ENCODE measurements around the gene FKBP5.
A peak's percentile ranks its signal among the peaks of the same experiment; 100 is the strongest.
"Not testable (repeated sequence)": the region's sequence is repeated elsewhere in the genome, so short reads cannot be mapped to it uniquely, and the experiment has no call there.

Gene FKBP5

DNA sequence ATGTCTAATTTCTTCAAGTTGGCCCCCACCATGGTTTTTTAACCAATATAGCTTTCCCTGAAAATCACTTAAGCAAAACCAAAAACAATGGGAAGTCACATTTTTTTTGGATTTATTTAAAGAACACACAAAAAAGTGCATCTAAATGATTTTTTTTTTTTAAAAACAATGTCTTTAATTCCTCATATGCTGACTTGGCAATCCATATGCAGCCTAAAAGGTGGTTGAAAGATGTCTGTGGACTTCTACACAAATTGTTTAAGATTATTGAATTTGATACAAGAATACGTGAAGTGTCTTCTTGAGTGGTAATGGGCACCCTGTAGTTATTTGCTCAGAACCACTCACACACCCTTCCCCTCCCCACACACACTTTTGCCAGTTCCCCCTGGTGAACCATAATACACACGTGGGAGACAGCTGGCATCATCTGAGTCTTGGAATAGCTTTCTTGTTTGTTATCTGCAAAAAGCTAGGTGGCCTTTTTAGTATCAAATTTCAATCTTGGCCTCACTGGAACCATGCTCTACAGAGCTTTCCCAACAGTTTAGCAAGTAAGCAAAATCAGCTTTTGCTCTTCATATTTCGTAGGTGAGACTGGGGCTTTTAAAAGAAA is 115.1 kb downstream of the FKBP5 start:
- no peak overlapping the region for H3K4me2 ChIP-seq (ENCODE audit: insufficient read depth, low read length)
- ATAC-seq (ENCODE audit: insufficient read depth, low read depth) (no peak), DNase-seq (no peak)
- no peaks in the 10 kb centered on the region for H3K4me1 ChIP-seq (ENCODE audit: insufficient read depth, low read length)
- no peaks in the 10 kb centered on the region for H4K20me1 ChIP-seq (ENCODE audit: insufficient read depth, low read length)
- no peak overlapping the region for H3K27ac ChIP-seq (ENCODE audit: low read length)
- TF ChIP-seq, protein P1, sequence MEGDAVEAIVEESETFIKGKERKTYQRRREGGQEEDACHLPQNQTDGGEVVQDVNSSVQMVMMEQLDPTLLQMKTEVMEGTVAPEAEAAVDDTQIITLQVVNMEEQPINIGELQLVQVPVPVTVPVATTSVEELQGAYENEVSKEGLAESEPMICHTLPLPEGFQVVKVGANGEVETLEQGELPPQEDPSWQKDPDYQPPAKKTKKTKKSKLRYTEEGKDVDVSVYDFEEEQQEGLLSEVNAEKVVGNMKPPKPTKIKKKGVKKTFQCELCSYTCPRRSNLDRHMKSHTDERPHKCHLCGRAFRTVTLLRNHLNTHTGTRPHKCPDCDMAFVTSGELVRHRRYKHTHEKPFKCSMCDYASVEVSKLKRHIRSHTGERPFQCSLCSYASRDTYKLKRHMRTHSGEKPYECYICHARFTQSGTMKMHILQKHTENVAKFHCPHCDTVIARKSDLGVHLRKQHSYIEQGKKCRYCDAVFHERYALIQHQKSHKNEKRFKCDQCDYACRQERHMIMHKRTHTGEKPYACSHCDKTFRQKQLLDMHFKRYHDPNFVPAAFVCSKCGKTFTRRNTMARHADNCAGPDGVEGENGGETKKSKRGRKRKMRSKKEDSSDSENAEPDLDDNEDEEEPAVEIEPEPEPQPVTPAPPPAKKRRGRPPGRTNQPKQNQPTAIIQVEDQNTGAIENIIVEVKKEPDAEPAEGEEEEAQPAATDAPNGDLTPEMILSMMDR (IDR thresholded peaks at IDR 0.05; ENCODE audit: borderline replicate concordance, extremely low read depth, low read length, poor library complexity, severe bottlenecking): no peak
- TF ChIP-seq EZH2 (IDR thresholded peaks at IDR 0.05; ENCODE audit: borderline replicate concordance, low read depth, low read length, severe bottlenecking): no peak
- no peaks in the 10 kb centered on the region for H3K9me3 ChIP-seq (ENCODE audit: insufficient read depth, low read length, severe bottlenecking)
- no peak overlapping the region for H2AFZ ChIP-seq (ENCODE audit: low read depth, low read length)
- no peak overlapping the region for H3K9ac ChIP-seq (ENCODE audit: low read depth, low read length)
- H3K27me3 ChIP-seq (ENCODE audit: insufficient read depth, low read length, poor library complexity): peaks cover 30% of the 10 kb centered on the region
- no peaks in the 10 kb centered on the region for H3K79me2 ChIP-seq (ENCODE audit: insufficient read depth, low read length)
- no peak overlapping the region for H3K4me3 ChIP-seq (ENCODE audit: low read depth in 1 of 2, low read length in 2 of 2)
- H3K36me3 ChIP-seq (ENCODE audit: insufficient read depth, low read length): no peaks in the 10 kb centered on the region

DNA sequence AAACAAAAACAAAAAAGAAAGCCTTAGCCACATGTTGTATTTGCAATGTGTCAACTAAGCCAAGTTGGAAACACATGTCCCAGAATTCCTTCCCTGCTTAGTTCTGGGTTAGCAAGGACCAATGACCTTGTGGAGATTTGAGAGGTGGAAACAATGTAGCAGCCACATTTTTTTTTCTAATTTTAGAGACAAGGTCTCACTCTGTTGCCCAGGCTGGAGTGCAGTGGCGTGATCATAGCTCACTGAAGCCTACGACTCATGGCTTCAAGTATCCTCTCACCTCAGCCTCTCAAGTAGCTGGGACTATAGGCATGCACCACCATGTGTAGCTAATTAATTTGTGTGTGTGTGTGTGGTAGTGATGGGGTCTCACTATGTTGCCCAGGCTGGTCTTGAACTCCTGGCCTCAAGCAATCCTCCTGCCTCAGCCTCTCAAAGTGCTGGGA is 117.8 kb downstream of the FKBP5 start:
- not testable (repeated sequence) for H2AFZ ChIP-seq (ENCODE audit: low read depth, low read length); H3K27ac ChIP-seq (ENCODE audit: low read length); H3K79me2 ChIP-seq (ENCODE audit: insufficient read depth, low read length); H3K36me3 ChIP-seq (ENCODE audit: insufficient read depth, low read length); ATAC-seq (ENCODE audit: insufficient read depth, low read depth); H3K4me1 ChIP-seq (ENCODE audit: insufficient read depth, low read length); H3K4me3 ChIP-seq (ENCODE audit: low read depth in 1 of 2, low read length in 2 of 2); H3K4me2 ChIP-seq (ENCODE audit: insufficient read depth, low read length); DNase-seq; H3K9ac ChIP-seq (ENCODE audit: low read depth, low read length); H4K20me1 ChIP-seq (ENCODE audit: insufficient read depth, low read length); H3K9me3 ChIP-seq (ENCODE audit: insufficient read depth, low read length, severe bottlenecking)
- peaks cover 23% of the 10 kb centered on the region for H3K27me3 ChIP-seq (ENCODE audit: insufficient read depth, low read length, poor library complexity)

DNA sequence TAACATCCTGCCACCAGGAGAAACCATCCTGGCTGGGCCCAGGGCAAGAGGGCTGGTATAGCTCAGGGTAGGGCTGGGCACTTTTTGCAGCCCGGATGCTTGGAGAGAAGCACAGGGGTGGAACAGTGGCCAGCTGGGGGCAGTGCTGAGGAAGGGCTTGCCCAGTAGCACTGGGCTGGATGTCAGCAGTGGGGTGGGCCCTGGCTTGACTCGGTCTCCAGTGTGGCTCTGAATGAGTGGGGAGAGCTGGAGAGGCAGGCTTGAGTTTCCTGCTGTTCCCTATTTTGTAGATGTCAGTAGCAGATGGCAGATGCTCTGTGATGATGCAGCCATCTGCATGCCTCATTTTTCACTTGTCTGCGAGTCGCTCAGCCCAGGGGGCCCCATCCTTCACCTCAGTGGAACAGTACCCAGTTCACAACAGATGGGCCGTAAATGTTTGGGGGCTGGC is 119.7 kb downstream of the FKBP5 start:
- H3K4me1 ChIP-seq (ENCODE audit: insufficient read depth, low read length): no peaks in the 10 kb centered on the region
- ATAC-seq (ENCODE audit: insufficient read depth, low read depth) (peak; percentile 60; the same call in 2 of the 3 replicates), DNase-seq (peak; percentile 16)
- H3K9me3 ChIP-seq (ENCODE audit: insufficient read depth, low read length, severe bottlenecking): no peaks in the 10 kb centered on the region
- no peak overlapping the region for H3K4me2 ChIP-seq (ENCODE audit: insufficient read depth, low read length)
- H3K36me3 ChIP-seq (ENCODE audit: insufficient read depth, low read length): no peaks in the 10 kb centered on the region
- no peak overlapping the region for H3K27ac ChIP-seq (ENCODE audit: low read length)
- no peak overlapping the region for H3K4me3 ChIP-seq (ENCODE audit: low read depth in 1 of 2, low read length in 2 of 2)
- H4K20me1 ChIP-seq (ENCODE audit: insufficient read depth, low read length): no peaks in the 10 kb centered on the region
- H3K27me3 ChIP-seq (ENCODE audit: insufficient read depth, low read length, poor library complexity): peaks cover 23% of the 10 kb centered on the region
- TF ChIP-seq, protein P1 (IDR thresholded peaks at IDR 0.05; ENCODE audit: borderline replicate concordance, extremely low read depth, low read length, poor library complexity, severe bottlenecking): peak; percentile 47
- no peak for TF ChIP-seq EZH2 (IDR thresholded peaks at IDR 0.05; ENCODE audit: borderline replicate concordance, low read depth, low read length, severe bottlenecking)
- no peak overlapping the region for H2AFZ ChIP-seq (ENCODE audit: low read depth, low read length)
- no peak overlapping the region for H3K9ac ChIP-seq (ENCODE audit: low read depth, low read length)
- no peaks in the 10 kb centered on the region for H3K79me2 ChIP-seq (ENCODE audit: insufficient read depth, low read length)

DNA sequence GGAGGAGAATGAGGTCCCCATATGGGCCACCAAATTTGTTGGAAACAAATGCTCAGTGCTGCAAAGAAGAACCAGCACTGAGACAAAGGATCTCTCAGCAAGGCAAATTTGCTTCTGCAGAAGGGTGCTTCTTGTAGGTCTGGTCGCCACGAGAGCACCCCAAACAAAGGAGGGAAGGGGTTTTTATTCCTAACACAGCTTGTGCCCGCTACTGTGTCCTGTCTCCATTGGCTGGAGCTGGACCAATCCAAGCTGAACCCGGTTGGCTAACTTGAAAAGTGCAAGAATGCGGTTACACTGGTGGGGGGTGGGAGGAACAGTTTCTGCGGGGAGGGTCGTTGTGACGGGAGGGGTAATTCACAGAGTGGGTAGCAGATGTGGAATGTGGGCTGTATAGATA is 121.9 kb downstream of the FKBP5 start:
- H3K9me3 ChIP-seq (ENCODE audit: insufficient read depth, low read length, severe bottlenecking): no peaks in the 10 kb centered on the region
- no peak for TF ChIP-seq EZH2 (IDR thresholded peaks at IDR 0.05; ENCODE audit: borderline replicate concordance, low read depth, low read length, severe bottlenecking)
- TF ChIP-seq, protein P1 (IDR thresholded peaks at IDR 0.05; ENCODE audit: borderline replicate concordance, extremely low read depth, low read length, poor library complexity, severe bottlenecking): no peak
- H3K4me2 ChIP-seq (ENCODE audit: insufficient read depth, low read length): no peak overlapping the region
- H3K9ac ChIP-seq (ENCODE audit: low read depth, low read length): no peak overlapping the region
- ATAC-seq (ENCODE audit: insufficient read depth, low read depth) (no peak), DNase-seq (no peak)
- peaks cover 18% of the 10 kb centered on the region for H3K27me3 ChIP-seq (ENCODE audit: insufficient read depth, low read length, poor library complexity)
- no peak overlapping the region for H3K27ac ChIP-seq (ENCODE audit: low read length)
- no peak overlapping the region for H3K4me3 ChIP-seq (ENCODE audit: low read depth in 1 of 2, low read length in 2 of 2)
- no peak overlapping the region for H2AFZ ChIP-seq (ENCODE audit: low read depth, low read length)
- H3K4me1 ChIP-seq (ENCODE audit: insufficient read depth, low read length): no peaks in the 10 kb centered on the region
- H3K79me2 ChIP-seq (ENCODE audit: insufficient read depth, low read length): no peaks in the 10 kb centered on the region
- no peaks in the 10 kb centered on the region for H4K20me1 ChIP-seq (ENCODE audit: insufficient read depth, low read length)
- H3K36me3 ChIP-seq (ENCODE audit: insufficient read depth, low read length): no peaks in the 10 kb centered on the region

All from DND-41 (cell line).